HG02884 (cell line): ENCODE results near the gene CHAD.
"Not testable (repeated sequence)": the region's sequence is repeated elsewhere in the genome, so short reads cannot be mapped to it uniquely, and the experiment has no call there.

Source experiments
- ATAC-seq: cut with Tn5 transposase; IDR thresholded peaks from one replicate; pipeline ENCODE4 v1.9.1; 2021; ENCODE audit warnings: mild to moderate bottlenecking, moderate library complexity; ENCODE audit not compliant: unreplicated experiment

Gene CHAD

DNA sequence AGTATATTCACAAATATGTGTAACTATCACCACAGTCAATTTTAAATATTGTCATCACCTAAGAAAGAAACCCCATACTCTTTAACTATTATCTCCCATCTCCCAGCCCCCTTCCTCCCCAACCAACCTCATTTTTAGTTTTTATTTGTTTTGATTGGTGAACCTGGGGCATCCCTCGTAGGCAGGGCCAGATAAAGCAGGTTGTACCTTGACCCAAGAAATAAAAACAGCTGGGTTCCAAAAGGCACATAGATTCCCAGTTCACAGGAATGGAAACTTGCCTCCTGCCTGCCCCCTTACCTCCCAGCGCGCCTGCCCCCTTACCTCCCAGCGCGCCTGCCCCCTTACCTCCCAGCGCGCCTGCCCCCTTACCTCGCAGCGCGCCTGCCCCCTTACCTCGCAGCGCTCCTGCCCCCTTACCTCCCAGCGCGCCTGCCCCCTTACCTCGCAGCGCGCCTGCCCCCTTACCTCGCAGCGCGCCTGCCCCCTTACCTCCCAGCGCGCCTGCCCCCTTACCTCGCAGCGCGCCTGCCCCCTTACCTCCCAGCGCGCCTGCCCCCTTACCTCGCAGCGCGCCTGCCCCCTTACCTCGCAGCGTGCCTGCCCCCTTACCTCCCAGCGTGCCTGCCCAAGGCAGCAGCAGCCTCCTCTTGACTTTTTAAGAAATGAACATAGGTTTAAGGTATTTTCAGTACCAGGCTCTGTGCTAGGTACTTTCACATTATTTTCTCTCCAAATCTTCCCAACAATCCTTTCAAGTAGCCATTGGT, 7.3 kb upstream of the CHAD start:
- not testable (repeated sequence) for ATAC-seq

DNA sequence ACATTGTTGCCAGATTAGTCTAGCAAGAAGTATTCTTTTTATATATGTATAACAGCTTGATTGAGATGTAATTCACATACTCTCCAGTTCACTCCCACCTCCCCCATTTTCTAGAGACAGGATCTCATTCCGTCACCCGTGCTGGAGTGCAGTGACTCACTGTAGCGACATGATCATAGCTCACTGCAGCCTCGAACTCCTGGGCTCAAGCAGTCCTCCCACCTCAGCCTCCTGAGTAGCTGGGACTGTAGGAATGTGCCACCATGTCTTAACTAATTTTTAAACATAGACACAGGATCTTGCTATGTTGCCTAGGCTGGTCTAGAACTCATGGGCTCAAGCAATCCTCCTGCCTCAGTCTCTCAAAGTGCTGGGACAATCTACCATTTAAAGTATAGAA, 6.7 kb upstream of the CHAD start:
- ATAC-seq, result no peak

DNA sequence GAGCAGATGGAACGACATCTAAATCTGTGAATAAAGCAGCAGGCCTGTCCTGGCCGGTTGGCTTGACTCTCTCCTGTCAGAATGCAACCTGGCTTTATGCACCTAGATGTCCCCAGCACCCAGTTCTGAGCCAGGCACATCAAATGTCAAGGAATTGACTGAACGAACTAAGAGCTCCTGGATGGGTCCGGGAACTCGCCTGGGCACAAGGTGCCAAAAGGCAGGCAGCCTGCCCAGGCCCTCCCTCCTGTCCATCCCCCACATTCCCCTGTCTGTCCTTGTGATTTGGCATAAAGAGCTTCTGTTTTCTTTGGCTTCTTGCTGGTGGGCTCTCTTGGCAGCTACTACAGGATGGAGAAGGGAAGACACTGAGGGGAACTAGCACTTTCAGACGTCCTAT, 5.8 kb upstream of the CHAD start:
- ATAC-seq, result no peak

DNA sequence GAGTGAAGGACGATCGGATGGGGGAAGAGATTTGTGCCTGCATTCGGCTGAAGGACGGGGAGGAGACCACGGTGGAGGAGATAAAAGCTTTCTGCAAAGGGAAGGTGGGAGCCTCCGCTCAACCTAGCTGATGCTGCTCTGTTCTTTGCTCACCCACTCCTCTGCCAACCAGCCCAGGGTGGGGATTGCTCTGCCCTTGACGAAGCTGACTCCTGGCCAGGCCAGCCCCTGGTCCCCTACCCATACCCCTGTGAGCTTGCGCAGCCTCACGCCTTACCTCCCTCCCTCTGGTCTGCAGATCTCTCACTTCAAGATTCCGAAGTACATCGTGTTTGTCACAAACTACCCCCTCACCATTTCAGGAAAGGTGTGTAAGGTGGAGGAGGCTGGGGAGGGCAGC, 5.2 kb upstream of the CHAD start:
- no peak for ATAC-seq

DNA sequence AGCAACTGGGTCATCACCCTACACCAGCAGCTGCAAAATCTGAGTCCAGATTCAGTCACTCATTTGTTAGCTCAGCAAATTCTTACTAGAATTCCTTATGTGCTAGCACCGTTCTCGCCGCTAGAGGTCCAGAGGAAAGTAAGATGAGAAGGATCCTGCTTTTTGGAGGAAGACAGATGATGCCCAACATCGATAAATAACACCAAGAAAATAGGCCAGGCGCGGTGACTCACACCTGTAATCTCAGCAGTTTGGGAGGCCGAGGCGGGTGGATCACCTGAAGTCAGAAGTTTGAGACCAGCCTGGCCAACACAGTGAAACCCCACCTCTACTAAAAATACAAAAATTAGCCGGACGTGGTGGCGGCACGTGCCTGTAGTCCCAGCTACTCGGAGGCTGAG, 4.1 kb upstream of the CHAD start:
- not testable (repeated sequence) for ATAC-seq

DNA sequence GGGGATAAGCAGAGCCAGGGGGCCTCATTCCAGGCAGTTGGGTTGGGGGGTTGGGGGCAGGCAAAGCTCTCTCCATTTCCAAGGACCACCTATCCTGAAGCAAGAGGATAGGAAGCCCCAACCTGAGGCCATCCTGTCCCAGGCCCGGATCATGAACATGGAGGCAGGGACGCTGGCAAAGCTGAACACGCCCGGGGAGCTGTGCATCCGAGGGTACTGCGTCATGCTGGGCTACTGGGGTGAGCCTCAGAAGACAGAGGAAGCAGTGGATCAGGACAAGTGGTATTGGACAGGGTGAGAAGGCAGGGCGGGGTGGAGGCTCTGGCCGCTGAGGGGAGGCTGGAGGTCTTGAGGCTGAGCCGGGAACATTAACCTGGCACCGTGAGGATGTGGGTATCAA, 3.6 kb upstream of the CHAD start:
- no peak for ATAC-seq

DNA sequence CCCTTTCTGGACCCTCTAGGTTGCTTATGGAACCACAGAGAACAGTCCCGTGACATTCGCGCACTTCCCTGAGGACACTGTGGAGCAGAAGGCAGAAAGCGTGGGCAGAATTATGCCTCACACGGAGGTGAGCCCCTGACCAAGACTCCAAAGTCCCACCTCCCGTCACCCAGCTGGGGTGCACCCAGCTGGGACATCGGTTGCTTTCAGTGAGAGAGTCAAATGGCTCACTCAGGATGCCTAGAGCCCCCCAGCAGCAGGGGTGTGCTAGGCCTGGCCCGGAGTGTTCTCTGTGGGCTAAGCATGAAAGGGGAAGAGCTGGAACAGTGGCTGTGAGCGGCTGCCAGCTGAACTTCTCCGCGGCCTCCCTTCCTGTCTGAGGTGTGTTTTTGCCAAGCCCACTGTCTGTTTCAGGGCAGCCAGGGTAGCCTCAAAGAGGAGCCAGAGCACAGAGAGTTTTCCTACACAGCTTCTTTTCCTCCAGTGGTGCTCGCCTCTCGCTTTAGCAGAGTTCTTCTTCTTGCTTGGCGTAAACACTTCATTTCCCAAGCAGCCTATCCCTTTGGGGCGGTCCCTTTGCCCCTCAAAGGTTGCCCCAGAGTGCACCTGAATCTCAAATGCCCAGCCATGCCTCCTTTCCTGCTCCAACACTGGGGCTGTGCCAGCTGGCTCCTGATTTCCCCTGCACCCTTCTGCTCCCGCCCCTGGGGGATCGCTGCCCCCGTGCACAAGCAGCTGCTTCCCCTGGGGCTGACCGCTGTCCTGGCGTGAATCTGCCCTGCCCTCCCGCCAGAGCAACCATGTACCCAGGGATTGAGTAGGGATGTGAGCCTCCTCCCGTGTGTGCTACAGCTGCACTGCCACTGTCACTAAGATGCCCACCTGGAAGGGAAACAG, 2.6 kb upstream of the CHAD start:
- no peak for ATAC-seq

DNA sequence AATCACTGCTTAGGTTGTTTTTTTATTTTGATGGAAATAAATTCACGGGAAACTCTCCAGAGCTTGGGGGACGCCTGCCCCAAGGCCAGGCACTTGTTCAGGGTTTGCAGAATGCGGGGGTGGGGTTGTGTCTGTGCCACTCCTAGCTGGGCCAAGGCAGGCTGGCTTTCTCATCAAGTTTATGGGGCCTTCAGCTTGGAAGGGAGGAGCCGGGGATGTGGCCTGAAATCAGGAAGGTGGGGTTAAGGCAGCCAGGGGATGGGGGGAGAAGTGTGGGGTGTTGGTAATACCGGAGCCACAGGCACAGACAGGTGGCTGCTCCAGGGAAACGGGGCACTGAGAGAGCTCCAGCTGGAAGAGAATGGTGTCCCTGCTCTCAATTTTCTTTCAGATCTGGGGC, 1.7 kb upstream of the CHAD start:
- ATAC-seq, result no peak

DNA sequence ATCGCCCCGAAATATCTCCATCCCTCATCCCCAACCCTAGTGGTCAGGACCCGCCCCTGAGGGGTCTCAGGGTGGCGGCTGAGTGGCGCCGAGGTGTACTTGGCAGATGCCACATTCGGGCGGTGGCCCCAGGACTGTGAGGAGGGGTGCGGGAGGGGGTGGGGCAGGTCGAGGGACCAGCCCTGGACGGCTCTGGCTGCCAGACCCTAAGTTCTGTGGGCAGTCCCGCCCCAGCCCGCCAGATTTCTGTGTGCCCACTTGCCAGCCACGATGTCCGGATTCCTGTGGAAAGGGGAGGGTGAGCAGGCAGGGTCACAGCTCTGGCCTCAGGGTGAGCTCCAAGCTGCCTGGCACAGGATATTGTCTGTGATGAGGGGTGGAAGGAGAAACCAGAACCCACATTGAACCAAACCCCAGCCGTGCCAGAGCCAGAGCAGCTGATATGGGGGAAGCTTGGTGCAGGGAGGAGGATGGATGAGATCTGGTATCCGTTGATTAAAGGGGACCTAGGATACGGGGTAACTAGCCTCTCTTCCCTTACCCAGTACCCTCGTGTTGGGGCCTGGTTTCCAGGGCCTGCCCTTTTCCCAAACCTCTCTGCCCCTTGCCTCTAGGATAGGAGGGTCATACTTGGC, 1.1 kb upstream of the CHAD start:
- no peak for ATAC-seq

DNA sequence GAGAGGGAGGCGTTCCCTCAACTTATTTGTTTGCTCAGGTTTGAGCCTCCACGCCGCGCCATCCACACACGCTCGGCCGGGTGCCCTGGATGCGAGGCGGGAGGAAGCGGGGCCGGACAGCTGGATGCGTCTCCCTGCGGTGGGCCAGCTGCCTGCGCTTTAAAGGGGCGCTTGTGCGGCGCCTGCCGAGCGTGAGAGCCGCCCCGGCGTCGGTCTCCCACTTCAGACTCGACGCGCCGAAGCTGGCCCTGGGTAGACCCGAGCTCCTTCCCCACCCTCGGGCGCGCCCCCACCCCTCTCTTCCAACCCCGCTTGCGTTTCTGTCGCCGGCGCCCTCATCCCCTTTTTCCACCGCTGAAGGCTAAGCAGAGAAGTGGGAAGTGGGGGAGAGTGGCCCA, 527 bp upstream of the CHAD start:
- ATAC-seq, result no peak

DNA sequence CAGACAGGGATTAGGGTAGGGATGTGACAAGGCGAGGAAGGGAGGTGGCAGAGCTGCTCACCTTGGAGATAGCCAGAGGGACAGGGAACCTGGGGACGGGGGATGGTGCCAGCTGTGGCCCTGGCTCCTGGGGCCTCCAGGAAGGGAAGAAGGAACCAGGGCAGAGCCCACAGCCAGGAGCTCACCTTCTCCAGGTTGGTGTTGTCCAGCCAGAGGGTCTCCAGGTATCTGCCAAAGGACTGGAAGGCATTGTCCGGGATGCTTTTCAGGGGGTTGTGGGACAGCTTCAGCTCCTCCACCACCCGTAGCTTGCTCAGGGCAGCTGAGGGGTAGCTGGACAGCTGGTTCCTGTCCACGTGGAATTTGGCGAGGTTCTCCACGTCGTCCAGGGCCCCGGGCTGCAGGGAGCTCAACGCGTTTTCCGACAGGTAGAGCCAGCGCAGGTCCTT, 801 bp downstream of the CHAD start:
- no peak for ATAC-seq

DNA sequence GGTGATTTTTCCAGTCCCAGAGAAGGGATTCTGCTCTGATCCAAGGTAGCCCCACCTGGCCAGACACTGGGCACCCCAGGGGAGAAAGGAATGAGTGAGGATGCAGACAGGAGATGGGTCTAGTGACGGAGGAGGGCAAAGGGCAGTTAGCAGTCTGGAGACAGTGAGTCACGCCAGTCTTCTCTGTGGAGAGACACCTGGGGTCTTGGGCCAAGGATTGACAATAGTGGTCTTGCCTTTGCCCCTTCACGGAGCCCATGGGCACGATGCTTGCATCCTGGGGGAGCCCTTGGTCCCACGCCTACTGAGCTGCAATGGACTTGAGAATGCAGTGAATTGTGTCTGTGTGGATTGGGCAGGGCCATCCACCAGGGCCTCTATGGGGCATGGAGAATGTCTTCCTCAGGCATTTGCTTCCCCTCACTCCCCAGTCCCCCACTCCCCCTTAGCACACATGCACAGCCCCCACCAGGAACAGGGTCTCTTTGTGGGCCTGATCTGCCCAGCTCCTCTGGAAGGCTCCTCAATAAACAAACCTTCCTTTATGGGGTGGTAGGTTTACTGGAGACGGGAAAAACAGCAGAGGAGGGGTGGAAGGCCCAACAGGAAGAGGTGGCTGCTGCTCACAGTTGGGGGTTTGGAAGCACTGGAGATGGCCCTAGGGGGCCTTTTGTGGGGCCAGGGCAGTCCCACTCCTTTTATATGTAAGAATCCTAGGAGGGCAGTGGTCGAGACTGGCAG, 1.4 kb downstream of the CHAD start:
- ATAC-seq, result no peak

DNA sequence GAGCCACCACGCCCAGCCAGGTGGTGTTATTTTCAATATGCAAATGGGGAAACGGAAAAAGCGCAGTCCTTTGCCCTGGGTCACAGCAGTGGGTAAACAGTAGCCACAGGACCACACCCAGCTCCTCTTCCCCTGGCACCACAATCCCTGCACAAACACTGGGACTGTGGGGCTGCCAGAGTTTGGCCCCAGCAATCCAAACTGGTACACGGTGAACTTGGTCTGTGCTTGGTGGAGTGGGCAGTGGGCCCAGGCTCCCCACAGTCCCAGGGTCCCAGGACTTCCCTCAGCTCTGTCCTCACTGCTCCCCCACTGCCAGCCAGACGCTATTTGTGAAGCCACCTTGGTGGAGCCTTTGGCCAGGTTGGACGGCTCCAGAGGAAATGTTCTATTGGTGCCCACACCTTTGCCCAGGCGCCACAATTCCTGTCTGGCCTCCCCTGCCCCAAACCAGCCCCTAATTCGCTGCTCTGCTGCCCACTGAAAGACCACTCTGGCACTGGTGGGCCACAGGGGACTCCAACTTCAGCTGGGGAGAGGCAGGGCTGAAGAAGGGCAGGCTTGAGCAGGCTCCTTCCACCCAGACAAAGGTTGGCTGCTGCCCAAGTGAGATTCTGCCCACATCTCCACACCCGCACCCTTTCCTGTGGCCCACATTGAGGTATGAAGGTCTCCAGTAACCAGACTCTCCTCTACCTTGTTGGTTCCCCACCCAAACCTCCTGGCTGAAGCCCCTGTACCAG, 2.1 kb downstream of the CHAD start:
- ATAC-seq, result no peak

DNA sequence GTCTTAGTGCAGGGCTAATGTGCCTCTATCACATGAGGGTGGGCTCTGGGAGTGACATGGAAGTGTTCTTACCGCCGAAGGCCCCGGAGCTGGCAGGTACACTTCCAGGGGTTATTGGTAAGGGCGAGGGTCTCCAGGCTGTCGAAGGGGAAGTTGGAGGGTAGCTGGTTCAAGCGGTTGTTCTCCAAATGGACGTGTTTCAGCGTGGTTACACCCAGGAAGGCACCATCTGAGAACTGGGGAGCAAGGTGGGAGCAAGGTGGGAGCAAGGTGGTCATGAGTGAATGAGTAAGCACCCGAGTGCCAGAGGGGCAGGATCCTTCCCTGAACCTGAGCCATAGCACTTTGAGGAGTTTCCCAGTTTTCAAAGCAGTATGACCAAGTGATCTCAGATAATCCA, 3.0 kb downstream of the CHAD start:
- ATAC-seq, result no peak

DNA sequence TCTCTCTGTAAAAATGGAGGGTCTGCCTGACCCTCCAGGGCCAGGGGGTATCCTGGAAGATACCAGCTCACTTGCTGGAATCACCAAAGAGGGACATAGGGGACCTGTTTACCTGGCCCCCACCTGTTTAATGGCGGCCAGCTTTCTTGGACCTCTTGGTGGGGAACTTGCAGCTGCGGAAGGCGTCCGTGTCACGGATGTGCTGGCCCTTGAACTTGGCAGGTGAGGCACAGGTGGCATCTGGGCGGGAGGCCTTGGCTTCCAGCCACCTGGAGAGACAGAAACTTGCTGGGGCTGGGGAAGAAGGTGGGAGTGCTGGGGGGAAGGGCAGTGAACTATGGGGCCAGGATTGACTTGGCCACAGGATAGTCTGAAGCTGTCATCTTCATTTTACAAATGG, 3.5 kb downstream of the CHAD start:
- ATAC-seq, result no peak

DNA sequence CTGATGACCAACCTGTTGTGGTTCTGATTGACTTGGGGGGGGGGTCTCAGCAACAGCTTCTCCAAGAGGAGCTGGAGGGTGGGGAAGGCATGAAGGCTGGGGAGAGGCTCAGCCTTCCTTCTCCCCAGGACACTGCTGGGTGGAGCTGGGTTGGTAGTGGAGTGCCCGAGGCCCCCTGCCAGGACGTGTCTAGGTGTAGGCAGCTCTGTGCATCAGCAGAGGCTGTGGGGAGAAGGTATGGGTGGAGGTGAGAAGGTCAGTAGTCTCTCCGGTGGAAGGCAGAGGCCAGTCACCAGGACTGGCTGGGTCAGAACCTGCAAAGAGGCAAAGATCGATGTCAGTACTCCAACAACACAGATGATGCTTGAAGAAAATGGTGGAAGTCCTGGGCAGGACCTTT, 3.9 kb downstream of the CHAD start:
- no peak for ATAC-seq

DNA sequence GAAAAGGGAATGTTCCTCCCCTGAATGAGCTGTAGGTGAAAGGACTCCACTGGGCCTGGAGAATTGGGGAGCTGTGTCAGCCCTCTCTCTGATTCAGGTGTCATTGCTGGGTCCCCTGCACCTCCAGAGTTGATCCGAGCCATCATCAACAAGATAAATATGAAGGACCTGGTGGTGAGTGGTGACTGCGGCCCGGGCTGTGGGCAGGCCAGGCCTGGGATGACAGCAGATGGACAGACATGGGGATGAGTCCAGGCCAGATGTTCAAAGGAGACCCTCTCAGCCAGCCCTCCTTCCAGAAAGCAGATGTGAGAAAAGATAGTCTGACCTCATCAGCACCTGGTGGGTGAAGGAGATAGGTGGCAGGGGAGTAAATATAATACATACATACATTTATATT, 4.6 kb downstream of the CHAD start:
- no peak for ATAC-seq

DNA sequence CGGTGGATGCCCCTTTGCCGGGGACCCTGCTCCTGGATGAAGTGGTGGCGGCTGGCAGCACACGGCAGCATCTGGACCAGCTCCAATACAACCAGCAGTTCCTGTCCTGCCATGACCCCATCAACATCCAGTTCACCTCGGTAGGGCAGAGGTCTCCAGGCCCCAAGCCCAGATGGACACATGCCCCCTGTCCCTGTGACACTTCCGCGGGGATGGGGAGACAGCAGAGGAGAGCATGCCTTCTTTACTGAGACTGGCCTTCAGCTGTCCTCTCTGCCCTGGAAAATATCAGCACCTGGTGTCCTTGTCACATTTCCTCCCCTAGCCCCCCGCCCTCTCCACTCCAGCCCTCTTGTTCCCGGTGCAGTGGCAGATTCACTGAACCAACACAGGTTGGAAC, 6.2 kb downstream of the CHAD start:
- ATAC-seq, result no peak

DNA sequence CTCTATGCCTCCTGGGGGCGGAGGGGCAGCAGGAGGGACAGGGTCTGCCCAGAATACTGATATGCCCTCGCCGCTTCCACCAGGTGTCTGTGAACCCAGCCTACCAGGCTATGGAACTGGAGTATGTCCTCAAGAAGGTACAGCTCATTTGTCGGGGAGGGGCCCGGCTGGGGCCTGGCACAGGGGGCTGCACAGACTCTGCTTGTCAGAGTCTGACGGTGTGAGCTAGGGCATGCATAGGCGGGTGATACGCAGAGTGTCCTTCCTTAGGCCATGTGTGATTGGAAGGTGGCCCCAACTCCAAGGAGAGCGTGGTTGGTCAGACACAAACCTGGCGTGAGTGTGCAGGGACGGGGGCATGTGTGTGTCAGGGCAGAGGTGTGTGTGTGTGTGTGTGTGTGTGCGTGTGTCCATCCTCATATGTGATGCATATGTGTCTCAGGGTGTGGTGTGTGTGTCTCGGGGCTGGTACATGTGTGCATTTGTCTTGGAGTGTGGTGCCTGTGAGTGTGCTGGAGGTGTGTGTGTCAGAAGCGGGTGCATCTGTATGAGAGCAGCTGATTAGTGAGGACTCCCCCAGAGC, 7.0 kb downstream of the CHAD start:
- no peak for ATAC-seq
